HG03280 (cell line): ENCODE measurements around the gene HSP90B1.
A peak's percentile ranks its signal among the peaks of the same experiment; 100 is the strongest.

Source experiments
- ATAC-seq: cut with Tn5 transposase; IDR thresholded peaks from one replicate; pipeline ENCODE4 v1.9.1; 2021; ENCODE audit warnings: mild to moderate bottlenecking, moderate library complexity; ENCODE audit not compliant: unreplicated experiment

HSP90B1 gene

DNA sequence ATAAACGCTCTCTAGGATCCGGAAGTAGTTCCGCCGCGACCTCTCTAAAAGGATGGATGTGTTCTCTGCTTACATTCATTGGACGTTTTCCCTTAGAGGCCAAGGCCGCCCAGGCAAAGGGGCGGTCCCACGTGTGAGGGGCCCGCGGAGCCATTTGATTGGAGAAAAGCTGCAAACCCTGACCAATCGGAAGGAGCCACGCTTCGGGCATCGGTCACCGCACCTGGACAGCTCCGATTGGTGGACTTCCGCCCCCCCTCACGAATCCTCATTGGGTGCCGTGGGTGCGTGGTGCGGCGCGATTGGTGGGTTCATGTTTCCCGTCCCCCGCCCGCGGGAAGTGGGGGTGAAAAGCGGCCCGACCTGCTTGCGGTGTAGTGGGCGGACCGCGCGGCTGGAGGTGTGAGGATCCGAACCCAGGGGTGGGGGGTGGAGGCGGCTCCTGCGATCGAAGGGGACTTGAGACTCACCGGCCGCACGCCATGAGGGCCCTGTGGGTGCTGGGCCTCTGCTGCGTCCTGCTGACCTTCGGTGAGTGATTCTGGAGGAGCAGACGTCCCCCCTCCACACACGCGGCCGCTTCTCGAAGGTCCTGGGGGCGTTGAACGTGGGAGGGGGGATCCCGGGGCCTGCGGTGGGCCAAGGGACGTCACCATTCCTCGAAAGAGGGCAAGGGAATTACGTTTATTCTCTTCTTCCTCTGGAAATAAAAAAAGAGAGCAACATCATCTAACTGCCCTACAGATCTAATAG is at the start of gene HSP90B1:
Gene HSP90B1, plus strand, starts transcription at position 377 of the 753 bp plus-strand sequence. Its CDS starts 106 bp downstream, at position 483.
- peak; percentile 63 for ATAC-seq

DNA sequence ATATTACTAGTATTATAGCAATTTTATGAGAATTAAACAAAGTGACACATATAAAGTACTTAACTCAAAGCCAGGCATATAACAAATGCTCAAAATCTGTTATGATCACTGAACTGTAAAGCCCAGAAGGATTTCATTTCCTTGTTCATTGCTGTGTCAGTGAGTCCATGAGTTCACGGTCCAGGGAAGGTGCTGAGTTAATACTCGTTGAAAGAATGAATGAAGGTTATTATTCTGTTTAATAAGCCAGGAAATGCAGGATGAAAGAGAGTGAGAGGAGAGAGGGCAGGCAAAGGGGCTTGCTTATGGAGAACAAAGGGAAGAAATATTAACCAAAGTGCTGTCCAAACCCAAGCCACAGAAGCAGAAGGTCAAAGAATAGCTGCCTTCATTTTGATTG is 48.9 kb upstream of the HSP90B1 start:
- ATAC-seq: no peak

- ATAC-seq: no peak
These were observed 47.2 kb upstream of the HSP90B1 start for GRCh38 chr12:103882861-103883596.

DNA sequence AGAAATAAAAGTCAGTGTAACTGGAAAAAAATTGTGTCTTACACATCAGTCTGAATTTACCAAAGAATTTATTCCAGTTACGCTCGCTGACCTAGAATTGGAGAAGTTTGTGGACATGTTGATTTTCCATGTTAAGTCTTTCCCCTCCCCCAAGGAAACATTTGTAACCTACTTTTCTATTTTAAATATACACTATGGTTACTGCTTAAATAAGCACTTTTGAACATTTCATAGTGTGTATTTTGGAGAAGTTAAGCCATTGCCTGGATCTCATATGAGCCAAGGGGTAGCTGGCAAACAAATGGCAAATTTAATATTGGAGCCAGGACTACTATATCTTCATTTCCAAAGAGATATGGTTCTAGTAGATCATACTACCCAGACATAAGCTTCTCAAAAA is 46.3 kb upstream of the HSP90B1 start:
- no peak for ATAC-seq

DNA sequence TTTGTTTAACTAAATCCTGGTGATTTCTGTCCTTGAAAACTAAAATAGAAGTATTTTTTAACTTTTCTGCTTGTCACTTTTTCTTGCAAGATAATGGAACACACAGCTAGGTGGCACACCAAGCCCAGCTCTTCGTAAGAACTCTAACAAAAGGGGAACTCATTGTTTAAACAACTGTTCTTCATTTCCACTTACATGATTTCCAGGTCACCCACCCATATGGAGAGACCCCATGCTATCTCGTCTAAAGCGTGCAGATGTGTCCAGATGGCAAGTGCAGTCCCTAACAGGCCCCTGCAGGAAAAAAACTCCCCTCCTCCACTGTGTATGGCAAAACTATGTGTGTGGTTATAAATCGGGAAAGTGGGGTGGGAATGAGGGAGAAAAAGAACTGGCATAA is 45.9 kb upstream of the HSP90B1 start:
- no peak for ATAC-seq

DNA sequence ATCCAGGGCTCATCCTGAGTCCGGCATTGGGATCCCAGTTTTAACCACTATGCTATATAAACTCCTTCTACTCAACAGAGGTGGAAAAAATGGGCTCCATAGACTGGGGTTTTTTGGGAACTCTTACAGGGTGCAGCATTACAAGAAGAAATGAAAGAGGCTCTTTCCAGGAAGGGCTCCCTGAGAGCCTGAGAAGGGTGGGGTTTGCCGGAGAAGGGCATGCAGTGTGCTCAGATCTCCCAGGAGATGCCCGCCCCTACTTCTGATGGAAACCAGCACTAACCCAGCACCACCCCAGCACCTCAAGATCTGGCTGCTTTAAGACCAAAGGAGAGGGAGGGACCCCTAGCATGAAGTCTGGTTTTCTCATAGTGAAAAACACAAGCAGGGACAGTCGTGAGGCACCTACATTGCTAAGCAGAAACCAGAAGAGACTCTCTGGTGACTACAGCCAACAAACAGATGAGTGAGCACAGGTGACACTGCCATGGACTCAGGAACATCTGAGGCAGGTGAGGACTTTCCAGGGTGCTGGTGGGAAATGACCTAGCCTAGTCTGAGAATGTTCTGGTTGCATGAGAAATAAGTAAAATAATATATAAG is 43.9 kb upstream of the HSP90B1 start:
- ATAC-seq: no peak

- no peak for ATAC-seq
These were observed 42.5 kb upstream of the HSP90B1 start for GRCh38 chr12:103887738-103888137.

DNA sequence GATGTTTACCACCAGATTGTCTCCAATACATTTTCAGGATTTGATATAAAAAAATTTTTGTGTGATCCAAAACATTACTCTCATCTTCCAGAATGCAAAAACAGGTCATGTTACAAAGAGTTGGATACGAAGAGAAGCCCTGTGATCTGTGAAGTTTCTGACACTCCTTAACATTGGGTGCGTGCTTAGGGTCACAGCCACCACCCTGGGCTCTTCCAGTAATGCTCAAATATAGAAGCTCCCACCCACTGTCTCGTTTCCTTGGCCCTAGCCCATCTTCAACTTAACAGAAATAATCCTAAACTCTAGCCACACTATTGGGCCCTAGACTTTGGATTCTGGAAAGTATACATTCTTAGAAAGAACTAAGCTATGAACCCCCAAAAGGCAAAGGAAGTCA is 32.9 kb upstream of the HSP90B1 start:
- ATAC-seq: no peak

GRCh38 chr12:103901518-103902173 is 28.6 kb upstream of the HSP90B1 start:
- ATAC-seq: no peak

GRCh38 chr12:103903993-103904392 is 26.2 kb upstream of the HSP90B1 start:
- ATAC-seq: no peak

DNA sequence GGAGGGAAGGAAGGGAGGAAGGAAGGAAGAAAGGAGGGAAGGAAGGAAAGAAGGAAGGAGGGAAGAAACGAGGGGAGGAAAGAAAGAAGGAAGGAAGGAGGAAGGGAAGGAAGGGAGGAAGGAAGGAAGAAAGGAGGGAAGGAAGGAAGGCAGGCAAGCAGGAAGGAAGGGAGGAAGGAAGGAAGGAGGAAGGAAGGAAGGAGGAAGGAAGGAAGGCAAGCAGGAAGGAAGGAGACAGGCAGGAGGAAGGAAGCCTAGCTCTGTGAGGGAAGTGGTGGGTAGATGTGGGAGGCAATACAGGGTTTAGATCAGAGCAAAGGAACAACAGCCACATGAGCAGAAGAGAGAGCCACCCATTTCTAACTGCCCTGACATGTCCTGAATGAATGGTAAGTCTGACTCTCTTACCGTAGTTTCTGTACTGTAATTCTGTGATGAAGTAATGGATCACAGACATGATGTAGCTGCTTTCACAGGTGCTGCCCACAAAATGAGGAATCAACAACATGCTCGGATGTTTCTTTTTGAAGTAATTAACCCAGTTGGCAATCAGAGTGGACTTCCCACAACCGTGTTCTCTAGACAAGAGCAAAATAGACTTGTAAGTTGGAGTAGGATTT is 24.4 kb upstream of the HSP90B1 start:
- ATAC-seq: no peak

DNA sequence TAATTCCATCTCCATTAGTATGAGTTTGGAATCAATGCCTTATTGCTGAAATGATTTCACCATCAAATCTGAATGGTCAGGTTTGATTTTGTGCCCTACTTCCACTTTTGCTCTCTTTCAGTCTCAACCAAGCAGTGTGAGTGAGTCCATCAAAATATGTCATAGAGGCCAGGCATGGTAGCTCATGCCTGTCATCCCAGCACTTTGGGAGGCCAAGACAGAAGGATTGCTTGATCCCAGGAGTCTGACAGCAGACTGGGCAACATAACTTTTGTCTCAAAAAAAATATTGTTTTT is 22.0 kb upstream of the HSP90B1 start:
- no peak for ATAC-seq

- ATAC-seq: no peak
These were observed 21.3 kb upstream of the HSP90B1 start for GRCh38 chr12:103908877-103909276.

- ATAC-seq: no peak
These were observed 20.4 kb upstream of the HSP90B1 start for GRCh38 chr12:103909811-103910210.

- no peak for ATAC-seq
These were observed 18.1 kb upstream of the HSP90B1 start for GRCh38 chr12:103912069-103912468.

DNA sequence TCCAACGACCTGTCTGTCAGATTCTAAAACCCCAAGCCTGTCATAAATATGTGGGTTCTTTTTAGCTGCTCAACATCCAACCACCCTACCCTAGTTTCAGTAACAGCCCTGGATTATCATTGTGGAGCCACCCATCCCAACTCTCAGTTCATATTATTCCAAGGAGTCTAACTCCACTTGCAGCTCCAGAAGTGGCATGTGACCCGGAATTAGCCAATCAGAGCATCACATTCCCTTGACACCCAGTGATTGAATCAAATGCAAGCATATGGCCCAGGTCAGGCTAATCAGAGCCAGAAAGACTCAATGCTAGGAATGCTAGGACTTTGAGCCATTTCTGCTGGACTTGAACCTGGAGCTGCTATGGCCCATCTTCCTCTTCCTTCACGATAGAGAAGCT is 17.1 kb upstream of the HSP90B1 start:
- ATAC-seq: no peak

DNA sequence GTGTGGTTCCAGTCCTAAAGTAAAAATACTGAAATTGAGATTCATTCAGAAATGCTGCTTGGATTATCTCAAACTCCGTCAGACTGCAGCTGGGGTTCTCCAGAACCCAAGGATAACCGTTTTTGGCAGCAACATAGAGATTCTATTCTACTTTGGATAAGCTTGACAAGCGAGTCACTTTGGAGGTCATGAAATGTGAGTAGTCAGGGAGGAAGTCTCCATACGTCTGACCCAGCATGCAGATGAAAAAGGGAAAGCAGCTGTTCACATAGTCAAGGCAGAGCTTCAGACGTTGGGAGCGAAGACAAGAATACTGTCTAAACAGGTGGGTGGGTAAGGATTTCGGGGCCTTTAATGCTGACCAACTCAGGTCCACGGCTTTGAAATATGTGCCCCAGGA is 14.9 kb upstream of the HSP90B1 start:
- no peak for ATAC-seq

GRCh38 chr12:103917873-103918272 is 12.3 kb upstream of the HSP90B1 start:
- no peak for ATAC-seq

DNA sequence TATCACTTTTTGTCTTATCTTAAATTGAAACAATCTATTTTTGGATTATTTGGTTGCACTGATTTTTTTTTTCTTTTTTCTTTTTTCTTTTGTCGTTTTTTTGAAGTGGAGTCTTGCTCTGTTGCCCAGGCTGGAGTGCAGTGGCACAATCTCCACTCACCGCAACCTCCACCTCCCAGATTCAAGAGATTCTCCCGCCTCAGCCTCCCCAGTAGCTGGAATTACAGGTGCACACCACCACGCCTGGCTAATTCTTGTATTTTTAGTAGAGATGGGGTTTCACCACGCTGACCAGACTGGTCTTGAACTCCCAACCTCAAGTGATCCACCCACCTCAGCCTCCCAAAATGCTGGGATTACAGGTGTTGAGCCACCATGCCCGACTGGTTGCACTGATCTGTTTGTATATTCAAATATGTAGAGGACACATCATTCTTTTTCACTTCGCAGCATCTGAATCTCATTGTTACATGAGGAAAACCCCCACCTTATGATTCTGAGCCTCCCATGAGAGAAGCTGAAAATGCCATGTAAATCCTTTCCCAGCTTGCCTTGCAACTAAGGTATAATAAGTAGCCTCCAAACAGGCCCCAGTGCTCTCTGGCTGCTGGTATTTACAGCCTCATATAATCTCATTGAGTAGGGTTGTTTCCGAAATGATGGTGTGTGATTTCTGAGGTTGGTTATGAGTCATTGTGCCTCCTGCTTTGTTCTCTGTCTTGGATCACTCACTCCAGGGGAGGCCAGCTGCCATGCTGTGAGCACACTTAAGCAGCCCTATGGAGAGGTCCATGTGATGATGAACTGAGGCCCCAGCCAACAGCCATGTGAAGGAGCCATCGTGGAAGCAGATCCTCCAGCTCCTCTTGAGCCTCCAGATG is 5.2 kb upstream of the HSP90B1 start:
- peak; percentile 26 for ATAC-seq

DNA sequence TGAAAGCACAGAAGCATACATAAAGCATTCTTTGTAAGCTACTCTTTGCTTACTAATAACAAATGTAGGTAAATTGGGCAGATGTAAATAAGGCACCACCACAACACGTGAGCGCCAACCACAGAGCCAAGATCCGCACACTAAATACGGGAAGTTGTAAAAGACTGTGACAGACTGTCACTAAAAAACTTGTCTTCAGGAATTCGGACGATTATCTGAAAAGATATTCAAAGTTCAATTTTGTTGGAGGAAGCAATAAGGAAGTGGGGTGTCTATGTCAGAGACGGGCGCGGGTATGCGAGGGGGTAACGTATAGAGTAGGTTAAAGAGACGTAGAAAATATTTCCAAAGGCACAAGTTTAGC is 1.5 kb upstream of the HSP90B1 start:
- peak; percentile 16 for ATAC-seq
